Ectodermal cell (in vitro differentiated cells): ENCODE results near the gene GRB14.

ENCODE experiments used
- H3K27ac ChIP-seq: 2 replicates; pipeline ENCODE4 v1.7.0; 2013; ENCODE audit warnings: mild to moderate bottlenecking, low read depth, low read length; ENCODE audit not compliant: insufficient read depth, poor library complexity, severe bottlenecking
- H3K27me3 ChIP-seq: 2 replicates; pipeline ENCODE4 v1.7.0; 2013; ENCODE audit warnings: mild to moderate bottlenecking, low read length; ENCODE audit not compliant: insufficient read depth, control insufficient read depth, poor library complexity, severe bottlenecking
- H3K36me3 ChIP-seq: one replicate; pipeline ENCODE4 v1.7.0; 2013; ENCODE audit warnings: low read length; ENCODE audit not compliant: control insufficient read depth, insufficient read depth
- H3K4me1 ChIP-seq: one replicate; pipeline ENCODE4 v1.7.0; 2013; ENCODE audit warnings: low read length; ENCODE audit not compliant: control insufficient read depth, insufficient read depth
- H3K4me3 ChIP-seq: 2 replicates; pipeline ENCODE4 v1.7.0; 2013; ENCODE audit warnings: low read depth, low read length, control low read depth; ENCODE audit not compliant: insufficient read depth
- H3K9me3 ChIP-seq: 2 replicates; pipeline ENCODE4 v1.7.0; 2013; ENCODE audit warnings: mild to moderate bottlenecking, low read length, moderate library complexity; ENCODE audit not compliant: control insufficient read depth
- WGBS, 2 experiments: methylation state at CpG; one replicate each; pipeline ENCODE4 v1.1.7; 2013; ENCODE audit warnings: missing lambda C conversion rate in 2 of 2; 5-methylcytosine and 5-hydroxymethylcytosine counted together

GRB14 gene

GRCh38 chr2:164509137-164509877 lies 112.0 kb downstream of the GRB14 start:
- H3K36me3 ChIP-seq, result no peaks in the 10 kb centered on the region
- no peaks in the 10 kb centered on the region for H3K9me3 ChIP-seq
- no peaks in the 10 kb centered on the region for H3K27me3 ChIP-seq
- no peak overlapping the region for H3K4me3 ChIP-seq
- WGBS, 2 experiments, result 88 to 91% methylated on average over 4 of the region's 4 CpGs
- H3K27ac ChIP-seq, result no peak overlapping the region
- no peaks in the 10 kb centered on the region for H3K4me1 ChIP-seq

DNA sequence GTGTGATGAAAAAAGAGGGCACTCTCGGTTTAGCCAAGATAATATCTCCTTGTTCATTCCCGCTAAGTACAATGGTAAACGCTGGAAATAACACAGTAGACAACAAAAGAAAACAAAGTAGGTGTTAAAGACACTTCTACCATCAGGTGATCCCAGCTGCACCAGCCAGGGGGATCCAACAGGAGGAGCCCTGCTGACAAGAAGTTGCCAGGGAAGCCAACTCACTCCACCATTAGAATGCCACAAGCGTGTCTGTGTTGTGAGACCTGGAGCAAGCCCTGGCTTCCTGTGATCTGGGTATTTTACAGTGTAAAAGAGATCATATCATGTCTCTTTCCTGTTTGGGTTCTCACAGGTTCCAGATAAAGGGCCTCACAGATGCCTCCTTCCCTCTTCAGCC lies 117.0 kb downstream of the GRB14 start:
- no peaks in the 10 kb centered on the region for H3K4me1 ChIP-seq
- 80 to 87% methylated on average over 4 of the region's 4 CpGs for WGBS, 2 experiments
- H3K9me3 ChIP-seq, result no peaks in the 10 kb centered on the region
- no peak overlapping the region for H3K27ac ChIP-seq
- H3K4me3 ChIP-seq, result no peak overlapping the region
- H3K36me3 ChIP-seq, result no peaks in the 10 kb centered on the region
- H3K27me3 ChIP-seq, result no peaks in the 10 kb centered on the region

GRCh38 chr2:164498836-164499235 lies 122.4 kb downstream of the GRB14 start:
- no peak overlapping the region for H3K27ac ChIP-seq

GRCh38 chr2:164496881-164497280 lies 124.4 kb downstream of the GRB14 start:
- H3K9me3 ChIP-seq, result no peaks in the 10 kb centered on the region
- WGBS, 2 experiments, result 91 to 96% methylated on average over 5 of the region's 5 CpGs
- no peaks in the 10 kb centered on the region for H3K4me1 ChIP-seq
- no peak overlapping the region for H3K27ac ChIP-seq
- no peaks in the 10 kb centered on the region for H3K36me3 ChIP-seq
- no peak overlapping the region for H3K4me3 ChIP-seq
- no peaks in the 10 kb centered on the region for H3K27me3 ChIP-seq

More at GRCh38 chr2:164498836-164499235, 122.4 kb downstream of the GRB14 start:
- Histone ChIP-seq H3K27me3 (no peaks in the 10 kb centered on the region), H3K4me3 (no peak overlapping the region), H3K36me3 (no peaks in the 10 kb centered on the region), H3K4me1 (no peaks in the 10 kb centered on the region), H3K9me3 (no peaks in the 10 kb centered on the region)
- 83 to 84% methylated on average over 2 of the region's 2 CpGs for WGBS, 2 experiments

GRCh38 chr2:164496421-164496820 lies 124.9 kb downstream of the GRB14 start:
- no peaks in the 10 kb centered on the region for H3K4me1 ChIP-seq
- H3K9me3 ChIP-seq, result no peaks in the 10 kb centered on the region
- no peak overlapping the region for H3K27ac ChIP-seq
- no peak overlapping the region for H3K4me3 ChIP-seq
- H3K36me3 ChIP-seq, result no peaks in the 10 kb centered on the region
- H3K27me3 ChIP-seq, result no peaks in the 10 kb centered on the region
- 92 to 100% methylated on average over 1 of the region's 3 CpGs for WGBS, 2 experiments

- no peaks in the 10 kb centered on the region for H3K4me1 ChIP-seq
- no peak overlapping the region for H3K27ac ChIP-seq
- H3K9me3 ChIP-seq, result no peaks in the 10 kb centered on the region
- no peak overlapping the region for H3K4me3 ChIP-seq
- H3K27me3 ChIP-seq, result no peaks in the 10 kb centered on the region
- no peaks in the 10 kb centered on the region for H3K36me3 ChIP-seq
- 69 to 76% methylated on average over 4 to 5 of the region's 6 CpGs for WGBS, 2 experiments
Observed at GRCh38 chr2:164495491-164496223, 125.6 kb downstream of the GRB14 start.

GRCh38 chr2:164485541-164485940 lies 135.7 kb downstream of the GRB14 start:
- H3K27me3 ChIP-seq, result no peaks in the 10 kb centered on the region
- no peak overlapping the region for H3K4me3 ChIP-seq
- no peak overlapping the region for H3K27ac ChIP-seq
- WGBS, 2 experiments, result 88 to 100% methylated on average over 1 of the region's 1 CpG
- no peaks in the 10 kb centered on the region for H3K36me3 ChIP-seq
- no peaks in the 10 kb centered on the region for H3K4me1 ChIP-seq
- no peaks in the 10 kb centered on the region for H3K9me3 ChIP-seq

- Histone ChIP-seq H3K27me3 (no peaks in the 10 kb centered on the region), H3K27ac (no peak overlapping the region), H3K36me3 (no peaks in the 10 kb centered on the region), H3K4me1 (no peaks in the 10 kb centered on the region), H3K4me3 (no peak overlapping the region), H3K9me3 (no peaks in the 10 kb centered on the region)
- WGBS, 2 experiments, result 30 to 47% methylated on average over 2 of the region's 2 CpGs
Observed at GRCh38 chr2:164479460-164479859, 141.8 kb downstream of the GRB14 start.

GRCh38 chr2:164478205-164478604 lies 143.1 kb downstream of the GRB14 start:
- Histone ChIP-seq H3K27ac (no peak overlapping the region), H3K4me1 (no peaks in the 10 kb centered on the region)

GRCh38 chr2:164474873-164475272 lies 146.4 kb downstream of the GRB14 start:
- Histone ChIP-seq H3K27me3 (no peaks in the 10 kb centered on the region), H3K36me3 (no peaks in the 10 kb centered on the region), H3K4me3 (no peak overlapping the region), H3K9me3 (no peaks in the 10 kb centered on the region), H3K4me1 (no peaks in the 10 kb centered on the region), H3K27ac (no peak overlapping the region)

More at GRCh38 chr2:164478205-164478604, 143.1 kb downstream of the GRB14 start:
- Histone ChIP-seq H3K27me3 (no peaks in the 10 kb centered on the region), H3K4me3 (no peak overlapping the region), H3K36me3 (no peaks in the 10 kb centered on the region), H3K9me3 (no peaks in the 10 kb centered on the region)
- 71 to 74% methylated on average over 2 of the region's 2 CpGs for WGBS, 2 experiments
